Retinal pigment epithelial cell (primary cell): ENCODE data around the gene ST3GAL3.

ENCODE experiments used
- DNase-seq: peaks from one replicate; pipeline ENCODE4 v3.0.0-alpha.2; 2010; ENCODE audit warnings: low read depth
- H3K4me3 ChIP-seq: 2 replicates; pipeline ENCODE4 v1.5.1; 2011; ENCODE audit warnings: mild to moderate bottlenecking, low read length, control low read depth, moderate library complexity
- TF ChIP-seq, protein P1 (sequence below): conservative IDR thresholded peaks from 2 replicates; pipeline ENCODE4 v1.5.1; 2011; ENCODE audit warnings: low read depth, low read length, control low read depth, inconsistent platforms

ST3GAL3 gene

GRCh38 chr1:43817304-43817939 is 110.1 kb downstream of the ST3GAL3 start:
- TF ChIP-seq, protein P1, sequence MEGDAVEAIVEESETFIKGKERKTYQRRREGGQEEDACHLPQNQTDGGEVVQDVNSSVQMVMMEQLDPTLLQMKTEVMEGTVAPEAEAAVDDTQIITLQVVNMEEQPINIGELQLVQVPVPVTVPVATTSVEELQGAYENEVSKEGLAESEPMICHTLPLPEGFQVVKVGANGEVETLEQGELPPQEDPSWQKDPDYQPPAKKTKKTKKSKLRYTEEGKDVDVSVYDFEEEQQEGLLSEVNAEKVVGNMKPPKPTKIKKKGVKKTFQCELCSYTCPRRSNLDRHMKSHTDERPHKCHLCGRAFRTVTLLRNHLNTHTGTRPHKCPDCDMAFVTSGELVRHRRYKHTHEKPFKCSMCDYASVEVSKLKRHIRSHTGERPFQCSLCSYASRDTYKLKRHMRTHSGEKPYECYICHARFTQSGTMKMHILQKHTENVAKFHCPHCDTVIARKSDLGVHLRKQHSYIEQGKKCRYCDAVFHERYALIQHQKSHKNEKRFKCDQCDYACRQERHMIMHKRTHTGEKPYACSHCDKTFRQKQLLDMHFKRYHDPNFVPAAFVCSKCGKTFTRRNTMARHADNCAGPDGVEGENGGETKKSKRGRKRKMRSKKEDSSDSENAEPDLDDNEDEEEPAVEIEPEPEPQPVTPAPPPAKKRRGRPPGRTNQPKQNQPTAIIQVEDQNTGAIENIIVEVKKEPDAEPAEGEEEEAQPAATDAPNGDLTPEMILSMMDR: no peak
- no peak for DNase-seq
- no peak overlapping the region for H3K4me3 ChIP-seq

GRCh38 chr1:43818691-43819090 is 111.4 kb downstream of the ST3GAL3 start:
- no peak overlapping the region for H3K4me3 ChIP-seq
- DNase-seq: no peak
- TF ChIP-seq, protein P1: no peak

DNA sequence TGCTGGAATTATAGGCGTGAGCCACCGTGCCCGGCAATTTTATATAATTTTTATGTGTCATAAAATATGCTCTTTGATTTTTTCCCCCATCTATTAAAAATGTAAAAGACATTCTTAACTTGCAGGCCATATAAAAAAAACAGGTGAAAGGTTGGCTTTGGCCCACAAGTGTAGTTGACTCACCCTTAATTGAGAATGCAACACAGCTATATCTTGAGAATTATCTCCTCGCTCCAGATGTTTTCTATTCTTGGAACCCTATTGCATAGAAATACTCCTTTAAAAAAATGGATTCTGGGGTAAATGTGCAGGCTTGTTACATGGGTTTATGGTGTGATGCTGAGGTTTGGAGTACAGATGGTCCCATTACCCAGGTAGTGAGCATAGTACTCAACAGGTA is 112.0 kb downstream of the ST3GAL3 start:
- no peak for DNase-seq
- TF ChIP-seq, protein P1: no peak
- no peak overlapping the region for H3K4me3 ChIP-seq

GRCh38 chr1:43821471-43821870 is 114.1 kb downstream of the ST3GAL3 start:
- no peak overlapping the region for H3K4me3 ChIP-seq
- TF ChIP-seq, protein P1: no peak
- DNase-seq: no peak

- TF ChIP-seq, protein P1: no peak
- peak; percentile 85 for DNase-seq
- no peak overlapping the region for H3K4me3 ChIP-seq
These were observed 114.8 kb downstream of the ST3GAL3 start for GRCh38 chr1:43822040-43822690.

DNA sequence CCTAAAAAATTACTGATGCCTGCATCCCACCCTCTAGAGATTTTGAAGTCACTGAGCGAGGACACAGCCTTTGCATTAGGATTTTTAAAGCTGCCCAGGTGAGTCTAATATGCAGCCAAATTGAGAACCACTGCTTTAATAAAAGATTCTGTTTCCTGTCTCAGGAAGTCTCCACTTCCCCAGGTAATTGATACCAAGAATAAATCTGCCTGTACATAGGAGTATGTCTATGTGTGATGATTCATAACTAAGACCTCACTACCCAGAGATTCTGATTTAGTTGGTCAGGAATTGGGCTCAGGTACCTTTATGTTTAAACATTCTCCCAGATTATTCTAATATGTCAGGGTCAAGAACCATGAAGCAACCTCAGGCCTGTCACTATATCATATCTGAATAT is 117.5 kb downstream of the ST3GAL3 start:
- no peak for DNase-seq
- H3K4me3 ChIP-seq: no peak overlapping the region
- TF ChIP-seq, protein P1: no peak

DNA sequence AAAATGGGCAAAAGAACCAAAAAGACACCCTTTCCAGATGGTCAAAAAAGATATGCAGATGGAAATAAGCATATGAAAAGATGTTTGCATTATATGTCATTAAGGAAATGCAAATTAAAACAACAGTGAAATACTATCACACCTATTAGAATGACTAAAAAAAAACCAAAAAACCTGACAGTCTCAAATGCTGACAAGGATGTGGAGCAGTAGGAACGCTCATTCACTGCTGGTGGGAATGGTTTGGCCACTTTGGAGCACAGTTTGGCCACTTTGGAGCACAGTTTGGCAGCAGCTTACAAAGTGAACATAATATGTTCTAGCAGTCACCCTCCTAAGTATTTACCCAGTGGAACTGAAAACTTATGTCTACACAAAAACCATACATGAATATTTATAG is 121.2 kb downstream of the ST3GAL3 start:
- no peak for DNase-seq
- TF ChIP-seq, protein P1: no peak
- no peak overlapping the region for H3K4me3 ChIP-seq
